GM03348 (cell line): ENCODE measurements around the gene PXT1.
A peak's percentile ranks its signal among the peaks of the same experiment; 100 is the strongest.
"Not testable (repeated sequence)": the region's sequence is repeated elsewhere in the genome, so short reads cannot be mapped to it uniquely, and the experiment has no call there.

Experiments used
- DNase-seq: peaks from one replicate; pipeline ENCODE4 v3.0.0; 2012; ENCODE audit warnings: low spot score

The PXT1 gene

GRCh38 chr6:36443471-36444428 is 1.1 kb upstream of the PXT1 start:
- no peak for DNase-seq

GRCh38 chr6:36442103-36442670 is 467 bp downstream of the PXT1 start:
- no peak for DNase-seq

DNA sequence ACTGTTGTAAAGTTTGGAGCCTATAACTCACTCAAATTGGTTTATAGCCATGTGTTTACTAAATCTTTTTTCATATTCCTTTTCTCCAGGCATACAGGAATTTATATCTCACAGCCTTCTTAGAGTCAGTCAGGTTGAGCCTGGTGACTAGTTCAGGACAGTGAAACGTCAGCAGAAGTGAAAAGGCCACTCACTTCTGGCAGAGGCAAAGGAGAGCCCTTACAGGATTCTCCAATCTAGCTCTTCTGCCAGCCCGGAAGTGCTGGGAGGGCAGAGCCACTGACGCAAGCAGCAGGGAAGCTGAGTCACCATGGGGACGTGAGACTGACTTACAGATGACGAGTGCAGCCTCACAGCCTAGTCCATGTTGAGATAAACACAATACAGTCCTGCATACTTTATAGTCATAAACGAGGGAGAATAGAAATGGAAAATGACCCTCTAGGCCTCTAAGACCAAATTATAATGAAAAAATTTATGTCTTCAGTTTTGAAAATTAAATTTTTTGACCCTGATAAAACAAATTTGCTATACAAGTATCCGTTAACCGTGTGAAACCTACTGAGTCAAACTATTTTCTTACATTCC is 1.3 kb downstream of the PXT1 start:
- peak; percentile 94 for DNase-seq

DNA sequence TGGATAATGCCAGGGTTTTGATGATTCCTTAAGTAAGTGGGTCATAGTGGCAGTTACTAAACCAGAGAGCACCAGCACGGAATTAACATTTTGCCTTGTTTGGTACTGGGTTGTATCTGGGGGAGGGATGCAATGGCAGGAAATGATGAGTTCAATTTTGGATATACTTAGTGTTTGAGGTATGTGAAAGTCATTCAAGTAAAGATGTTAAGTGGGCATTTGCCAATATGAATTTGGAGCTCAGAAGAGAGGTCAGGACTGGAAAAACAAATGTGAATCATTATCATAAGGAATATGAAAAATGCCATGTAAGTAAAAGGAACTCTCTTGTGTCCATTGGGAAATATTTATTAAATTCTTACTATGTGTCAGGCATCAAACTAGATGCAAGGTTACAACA is 6.2 kb downstream of the PXT1 start:
- peak; percentile 64 for DNase-seq

- peak; percentile 59 for DNase-seq
Observed at GRCh38 chr6:36432151-36432671, 10.4 kb downstream of the PXT1 start.

GRCh38 chr6:36431197-36431596 is 11.5 kb downstream of the PXT1 start:
- DNase-seq = no peak

- no peak for DNase-seq
Observed at GRCh38 chr6:36430351-36430750, 12.3 kb downstream of the PXT1 start.

- no peak for DNase-seq
Observed at GRCh38 chr6:36428911-36429310, 13.7 kb downstream of the PXT1 start.

GRCh38 chr6:36426622-36427021 is 16.0 kb downstream of the PXT1 start:
- DNase-seq = no peak

GRCh38 chr6:36423101-36423824 is 19.4 kb downstream of the PXT1 start:
- DNase-seq = peak; percentile 99

- DNase-seq = no peak
Observed at GRCh38 chr6:36422714-36423100, 19.9 kb downstream of the PXT1 start.

GRCh38 chr6:36419310-36419709 is 23.3 kb downstream of the PXT1 start:
- DNase-seq = no peak

DNA sequence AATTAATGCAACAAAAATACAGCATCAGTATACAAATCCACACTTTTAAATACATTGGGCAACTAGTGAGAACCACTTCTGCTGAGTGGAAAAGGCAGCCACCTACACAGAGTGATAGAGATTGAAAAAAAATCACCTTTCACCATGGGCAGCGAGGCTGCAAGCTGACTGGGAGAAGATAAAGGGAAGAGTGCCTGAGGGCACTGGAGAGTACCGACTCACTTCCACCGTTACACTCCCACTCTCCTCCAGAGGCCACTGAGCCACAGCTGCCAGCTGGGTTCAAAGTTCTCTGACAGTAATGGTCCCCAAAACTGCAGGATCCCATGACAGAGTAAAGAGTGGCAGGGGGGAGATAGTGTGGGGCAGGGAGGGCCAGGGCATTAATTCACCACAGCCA is 24.1 kb downstream of the PXT1 start:
- no peak for DNase-seq

GRCh38 chr6:36414481-36414880 is 28.2 kb downstream of the PXT1 start:
- DNase-seq = peak; percentile 47

DNA sequence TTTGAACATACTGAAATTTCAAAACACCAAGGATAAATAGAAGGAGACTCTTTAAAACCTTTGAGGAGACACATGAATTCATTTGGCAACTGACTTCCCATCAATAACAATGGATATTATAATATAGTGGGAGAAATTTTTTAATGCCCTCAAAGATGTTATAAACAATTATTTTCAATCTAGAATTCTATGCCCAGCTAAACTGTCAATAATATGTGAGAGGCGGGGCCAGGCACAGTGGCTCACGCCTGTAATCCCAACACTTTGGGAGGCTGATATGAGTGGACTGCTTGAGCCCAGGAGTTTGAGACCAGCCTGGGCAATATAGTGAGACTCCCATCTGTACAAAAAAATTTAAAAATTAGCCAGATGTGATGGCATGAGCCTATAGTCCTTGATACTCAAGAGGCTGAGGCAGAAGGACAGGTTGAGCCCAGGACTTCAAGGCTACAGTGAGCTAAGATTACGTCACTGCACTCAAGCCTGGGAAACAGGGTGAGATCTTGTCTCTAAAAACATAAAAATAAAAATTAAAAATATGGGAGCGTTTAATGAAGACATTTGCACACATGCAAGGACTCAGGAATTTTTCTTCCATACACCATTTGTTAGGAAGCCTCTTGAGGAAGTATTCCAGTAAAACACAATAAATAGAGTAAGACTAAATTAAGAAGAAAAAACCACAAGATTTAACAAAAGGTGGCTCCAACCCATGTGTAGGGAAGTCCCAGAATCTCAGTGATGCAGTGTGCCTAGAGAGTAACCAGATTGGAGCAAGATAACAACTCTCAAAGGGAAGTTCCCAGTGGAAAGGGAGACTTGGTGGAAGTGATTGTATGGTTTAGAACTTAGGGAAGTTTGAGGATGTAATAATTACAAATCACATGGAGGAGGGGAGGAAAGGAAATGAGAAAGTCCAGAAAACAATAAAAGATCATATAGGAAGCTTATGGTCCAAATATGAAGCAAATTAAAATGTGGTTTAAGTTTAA is 28.9 kb downstream of the PXT1 start:
- DNase-seq = no peak

DNA sequence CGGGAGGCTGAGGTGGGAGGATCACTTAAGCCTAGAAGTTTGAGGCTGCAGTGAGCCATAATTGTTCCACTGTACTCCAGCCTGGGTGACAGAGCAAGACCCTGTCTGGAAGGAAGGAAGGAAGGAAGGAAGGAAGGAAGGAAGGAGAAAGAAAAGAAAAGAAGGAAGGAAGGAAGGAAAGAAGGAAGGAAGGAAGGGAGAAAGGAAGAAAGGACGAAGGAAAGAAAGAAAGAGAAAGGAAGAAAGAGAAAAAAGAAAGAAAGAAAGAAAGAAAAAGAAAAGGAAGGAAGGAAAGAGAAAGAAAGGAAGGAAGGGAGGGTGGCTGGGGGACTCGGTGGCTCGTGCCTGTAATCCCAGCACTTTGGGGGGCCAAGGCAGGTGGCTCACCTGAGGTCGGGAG is 32.9 kb downstream of the PXT1 start:
- DNase-seq = not testable (repeated sequence)

DNA sequence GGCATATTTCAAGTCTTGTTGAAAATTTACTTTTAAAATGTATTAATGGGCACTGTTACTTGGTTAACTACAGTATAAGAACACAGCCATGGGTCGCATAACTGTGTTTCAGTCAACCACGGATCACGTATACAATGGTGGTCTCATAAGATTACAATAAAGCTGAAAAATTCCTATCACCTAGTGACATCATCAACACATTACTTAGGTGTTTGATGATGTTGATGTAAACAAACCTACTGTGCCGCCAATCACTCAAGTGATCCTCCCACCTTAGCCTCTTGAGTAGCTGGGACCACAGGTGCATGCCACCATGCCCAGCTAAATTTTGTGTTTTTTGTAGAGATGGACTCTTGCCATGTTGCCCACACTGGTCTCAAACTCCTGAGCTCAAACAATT is 38.5 kb downstream of the PXT1 start:
- no peak for DNase-seq

- DNase-seq = no peak
Observed at GRCh38 chr6:36402481-36402880, 40.2 kb downstream of the PXT1 start.

- DNase-seq = no peak
Observed at GRCh38 chr6:36399970-36400369, 42.7 kb downstream of the PXT1 start.

- no peak for DNase-seq
Observed at GRCh38 chr6:36392621-36393020, 50.0 kb downstream of the PXT1 start.

DNA sequence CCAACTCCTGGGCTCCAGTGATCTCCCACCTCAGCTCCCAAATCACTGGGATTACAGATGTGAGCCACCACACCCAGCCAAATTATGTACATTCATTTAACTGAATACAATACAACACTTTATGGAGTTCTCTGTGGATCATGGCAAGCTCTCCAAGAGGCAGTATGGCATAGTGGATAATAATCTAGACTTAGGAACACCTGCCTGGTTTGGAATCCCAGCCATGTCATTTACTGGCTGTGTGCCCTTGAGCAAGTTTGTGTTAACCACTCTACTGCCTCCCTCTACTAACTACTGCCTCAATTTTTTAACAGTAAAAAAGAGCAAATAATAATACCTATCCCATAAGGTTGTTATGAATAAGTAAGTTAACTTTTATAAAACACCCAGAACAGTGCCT is 53.3 kb downstream of the PXT1 start:
- no peak for DNase-seq
